T47D (cell line): ENCODE data around the gene SOX15.
A peak's percentile ranks its signal among the peaks of the same experiment; 100 is the strongest.

Source experiments
- DNase-seq, 2 experiments: peaks; one replicate each; pipeline versions ENCODE4 v3.0.0 to v3.0.0-alpha.2; 2011 to 2012; ENCODE audit warnings: low read depth in 1 of 2, low spot score in 1 of 2
- JUND ChIP-seq: IDR thresholded peaks from 2 replicates; pipeline ENCODE4 v1.6.1; 2012; ENCODE audit warnings: low read depth
- in situ Hi-C: cut with HindIII; loops from 2 replicates; pipeline ENCODE4 v1.10.0; 2016; ENCODE audit warnings: low sequenced_read_pairs, low pct_unique_long_range_greater_than_20kb

SOX15 gene

GRCh38 chr17:7591596-7591995 is 1.7 kb upstream of the SOX15 start:
- in situ Hi-C loops: no loop called here
- TF ChIP-seq JUND: no peak
- no peak for DNase-seq

GRCh38 chr17:7590743-7591142 is 849 bp upstream of the SOX15 start:
- TF ChIP-seq JUND: no peak
- no peak for DNase-seq
- in situ Hi-C loops: no loop called here

GRCh38 chr17:7589204-7589868 is 558 bp downstream of the SOX15 start:
- DNase-seq: no peak
- TF ChIP-seq JUND: no peak
- in situ Hi-C loops: no loop called here

DNA sequence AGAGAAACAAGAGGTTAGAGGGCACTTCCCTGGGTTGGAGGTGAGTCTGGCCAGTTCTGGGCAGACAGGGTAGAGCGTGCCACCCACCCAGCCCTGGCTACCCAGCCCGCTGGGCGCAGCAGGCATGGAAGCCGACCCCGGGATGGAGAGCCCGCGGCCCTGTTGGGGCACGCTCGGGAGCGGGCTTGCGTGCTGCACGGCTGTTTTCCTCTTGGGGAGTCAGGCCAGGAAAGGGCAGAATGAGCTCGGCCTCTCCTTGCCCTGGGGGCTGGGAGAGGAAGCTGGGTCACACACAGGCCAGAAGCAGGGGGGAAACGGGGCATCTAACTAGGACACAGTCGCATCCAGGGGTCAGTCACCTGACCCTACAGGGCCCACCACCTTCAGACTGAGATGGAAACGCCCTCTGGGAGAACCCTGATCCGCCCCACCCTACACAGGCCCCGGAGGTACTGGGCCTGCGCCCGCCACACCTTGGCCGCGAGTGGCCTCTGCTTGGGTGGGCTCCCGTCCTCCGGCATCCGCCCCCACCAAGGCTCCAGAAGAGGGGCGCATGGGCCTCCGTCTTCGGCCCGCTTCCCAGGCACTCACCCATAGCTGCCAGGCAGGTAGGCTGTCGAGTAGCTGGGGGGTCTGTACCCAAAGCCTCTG is 1.2 kb downstream of the SOX15 start:
- in situ Hi-C loops: no loop called here
- no peak for DNase-seq
- no peak for TF ChIP-seq JUND

DNA sequence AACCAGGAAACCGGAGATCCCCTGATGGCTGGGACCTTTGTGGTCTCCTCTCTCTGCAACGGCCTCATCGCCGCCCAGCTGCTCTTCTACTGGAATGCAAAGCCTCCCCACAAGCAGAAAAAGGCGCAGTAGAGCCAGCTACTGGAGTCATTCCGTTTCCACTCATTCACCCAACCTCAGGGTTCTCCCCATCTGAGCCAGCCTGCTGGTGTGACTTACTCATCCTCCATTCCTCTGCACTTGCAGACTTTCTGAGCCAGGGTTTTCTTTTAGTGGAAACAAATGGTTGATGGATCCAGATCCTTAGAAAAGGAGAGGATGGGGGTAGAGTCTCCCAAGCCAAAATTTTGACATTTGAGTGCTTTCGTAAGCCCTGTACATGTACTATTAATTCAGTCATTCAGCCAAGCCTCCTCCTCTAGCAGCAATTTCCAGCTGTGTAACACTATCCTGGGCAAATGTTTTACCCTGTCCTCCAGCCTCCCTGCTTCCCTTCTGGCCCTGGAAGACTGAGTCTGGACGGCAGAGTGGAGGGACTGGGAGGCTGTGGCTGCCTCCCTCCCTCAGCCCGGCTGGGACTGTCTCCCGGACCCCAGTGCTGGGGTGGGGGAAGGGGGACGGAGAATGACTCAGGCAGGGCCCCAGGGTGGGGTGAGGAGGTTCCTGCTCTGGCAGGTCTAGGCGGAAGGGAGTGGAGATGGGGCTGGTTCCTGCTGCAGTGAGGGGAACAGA is 2.3 kb downstream of the SOX15 start:
- in situ Hi-C loops: no loop called here
- TF ChIP-seq JUND: no peak
- no peak for DNase-seq

DNA sequence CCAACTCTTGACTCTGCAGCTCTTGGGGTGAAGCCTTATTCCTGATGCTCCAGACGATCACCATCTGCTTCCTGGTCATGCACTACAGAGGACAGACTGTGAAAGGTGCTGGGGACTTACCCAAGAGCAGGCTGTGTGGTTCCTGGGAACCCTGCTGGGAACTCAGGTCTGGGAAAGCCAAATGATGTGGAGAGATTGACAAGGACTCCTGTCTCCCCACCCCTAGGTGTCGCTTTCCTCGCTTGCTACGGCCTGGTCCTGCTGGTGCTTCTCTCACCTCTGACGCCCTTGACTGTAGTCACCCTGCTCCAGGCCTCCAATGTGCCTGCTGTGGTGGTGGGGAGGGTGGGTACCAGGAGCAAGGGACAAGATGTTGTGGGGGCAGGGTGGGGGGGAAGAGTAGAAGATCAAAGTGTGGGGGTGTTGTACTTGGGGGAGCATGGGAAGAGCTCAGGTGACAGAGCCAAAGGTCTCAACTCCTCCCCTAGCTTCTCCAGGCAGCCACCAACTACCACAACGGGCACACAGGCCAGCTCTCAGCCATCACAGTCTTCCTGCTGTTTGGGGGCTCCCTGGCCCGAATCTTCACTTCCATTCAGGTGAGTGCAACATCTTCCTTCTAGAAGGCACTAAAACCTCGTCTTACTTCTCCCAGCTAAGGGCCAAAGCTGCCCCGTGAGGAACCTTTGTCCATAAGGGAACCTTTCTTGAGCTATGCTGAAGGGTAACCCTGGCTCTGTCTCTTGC is 3.0 kb downstream of the SOX15 start:
- peak in 1 of 2 experiments; percentile 79 for DNase-seq
- in situ Hi-C loops: no loop called here
- TF ChIP-seq JUND: no peak

DNA sequence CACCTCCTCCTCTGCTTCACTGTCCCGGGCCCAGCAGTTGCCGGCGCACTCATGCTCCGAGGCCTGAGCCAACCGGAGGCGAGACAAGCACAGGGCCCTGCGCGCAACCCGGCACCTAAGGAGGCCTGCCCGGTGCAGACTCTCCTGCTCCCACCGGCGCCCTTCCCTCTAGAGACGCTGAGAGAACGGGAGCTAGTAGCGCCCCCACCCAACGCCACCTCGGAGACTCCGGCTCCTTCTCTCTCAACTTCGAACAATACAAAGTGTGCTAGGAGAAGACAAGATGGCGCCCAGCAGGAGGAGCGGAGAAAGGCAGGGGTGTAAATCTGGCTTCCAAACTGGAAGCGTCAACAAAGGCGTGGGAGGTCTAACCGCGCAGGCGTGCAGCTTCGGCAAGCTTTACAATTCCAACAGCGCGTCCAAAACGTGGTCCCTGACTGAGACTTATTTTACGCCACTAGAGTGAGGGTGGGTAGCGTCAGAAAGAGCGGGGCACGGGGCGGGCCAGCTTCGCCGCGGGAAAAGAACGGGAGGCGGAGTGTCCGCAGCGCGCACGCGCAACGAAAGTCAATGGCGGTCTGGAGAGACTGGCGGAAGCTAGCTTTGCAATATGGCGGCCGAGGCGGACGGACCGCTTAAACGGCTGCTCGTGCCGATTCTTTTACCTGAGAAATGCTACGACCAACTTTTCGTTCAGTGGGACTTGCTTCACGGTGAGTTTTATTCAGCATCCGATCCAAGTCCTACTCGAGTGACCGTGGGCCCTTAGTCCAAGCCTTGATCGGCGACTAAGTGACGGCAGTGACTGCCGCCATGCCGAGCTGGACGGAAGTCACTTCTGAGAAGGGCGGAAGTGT is 6.4 kb downstream of the SOX15 start, which contains the start of gene MPDU1:
MPDU1 (plus strand) TSS at position 600 of the 857 bp plus-strand sequence; CDS start at position 611, 11 bp downstream.
- peak; percentile 72 to 97 for DNase-seq
- in situ Hi-C loops: no loop called here
- no peak for TF ChIP-seq JUND

GRCh38 chr17:7582396-7583252 is 7.3 kb downstream of the SOX15 start:
- in situ Hi-C loops: no loop called here
- no peak for DNase-seq
- no peak for TF ChIP-seq JUND

DNA sequence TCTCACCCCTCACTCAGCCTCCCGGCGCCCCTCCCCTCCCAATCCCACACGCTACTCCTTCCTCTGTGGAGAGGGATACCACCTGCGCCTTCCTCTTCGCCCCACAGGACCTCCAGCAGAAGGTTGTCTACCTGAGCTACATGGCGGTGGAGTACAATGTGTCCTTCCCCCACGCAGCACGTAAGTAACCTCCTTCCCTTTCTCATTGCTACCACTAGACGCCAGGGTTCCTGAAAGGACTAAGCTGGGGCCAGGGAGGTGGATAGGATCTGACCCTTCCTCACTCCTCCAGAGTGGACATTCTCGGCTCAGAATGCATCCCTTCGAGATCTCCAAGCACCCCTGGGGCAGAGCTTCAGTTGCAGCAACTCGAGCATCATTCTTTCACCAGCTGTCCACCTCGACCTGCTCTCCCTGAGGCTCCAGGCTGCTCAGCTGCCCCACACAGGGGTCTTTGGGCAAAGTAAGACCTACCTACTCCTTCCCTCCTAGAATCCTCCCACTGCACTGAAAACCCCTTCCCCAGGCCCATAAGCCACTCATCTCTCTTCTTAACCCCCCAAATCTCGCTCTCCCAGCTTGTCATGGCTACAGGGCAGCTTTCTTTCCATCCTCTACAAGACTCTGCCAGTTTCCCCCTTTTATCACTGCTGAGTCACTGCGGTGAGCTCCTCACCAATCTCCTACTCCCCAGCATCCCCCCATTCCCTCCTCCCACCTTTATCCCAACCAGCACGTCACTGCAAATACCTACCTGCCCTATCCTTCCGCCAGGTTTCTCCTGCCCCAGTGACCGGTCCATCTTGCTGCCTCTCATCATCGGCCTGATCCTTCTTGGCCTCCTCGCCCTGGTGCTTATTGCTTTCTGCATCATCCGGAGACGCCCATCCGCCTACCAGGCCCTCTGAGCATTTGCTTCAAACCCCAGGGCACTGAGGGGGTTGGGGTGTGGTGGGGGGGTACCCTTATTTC is 9.0 kb downstream of the SOX15 start:
- TF ChIP-seq JUND: no peak
- in situ Hi-C loops: no loop called here
- no peak for DNase-seq
